H54 (cell line): ENCODE results near the gene AIF1.
"Not testable (repeated sequence)": the region's sequence is repeated elsewhere in the genome, so short reads cannot be mapped to it uniquely, and the experiment has no call there.

ENCODE experiments used
- DNase-seq: peaks from one replicate; pipeline ENCODE4 v3.0.0; 2011; ENCODE audit warnings: low spot score, mixed read lengths; ENCODE audit not compliant: insufficient read length
- FAIRE-seq: peaks from 3 replicates; lab custom pipeline; 2011; peaks lifted over from hg19 to GRCh38; lab: Jason Lieb, UNC
- POLR2A ChIP-seq: IDR thresholded peaks from 2 replicates; pipeline ENCODE4 v1.6.1; 2011; ENCODE audit warnings: low read depth, mild to moderate bottlenecking, low read length

Gene AIF1

DNA sequence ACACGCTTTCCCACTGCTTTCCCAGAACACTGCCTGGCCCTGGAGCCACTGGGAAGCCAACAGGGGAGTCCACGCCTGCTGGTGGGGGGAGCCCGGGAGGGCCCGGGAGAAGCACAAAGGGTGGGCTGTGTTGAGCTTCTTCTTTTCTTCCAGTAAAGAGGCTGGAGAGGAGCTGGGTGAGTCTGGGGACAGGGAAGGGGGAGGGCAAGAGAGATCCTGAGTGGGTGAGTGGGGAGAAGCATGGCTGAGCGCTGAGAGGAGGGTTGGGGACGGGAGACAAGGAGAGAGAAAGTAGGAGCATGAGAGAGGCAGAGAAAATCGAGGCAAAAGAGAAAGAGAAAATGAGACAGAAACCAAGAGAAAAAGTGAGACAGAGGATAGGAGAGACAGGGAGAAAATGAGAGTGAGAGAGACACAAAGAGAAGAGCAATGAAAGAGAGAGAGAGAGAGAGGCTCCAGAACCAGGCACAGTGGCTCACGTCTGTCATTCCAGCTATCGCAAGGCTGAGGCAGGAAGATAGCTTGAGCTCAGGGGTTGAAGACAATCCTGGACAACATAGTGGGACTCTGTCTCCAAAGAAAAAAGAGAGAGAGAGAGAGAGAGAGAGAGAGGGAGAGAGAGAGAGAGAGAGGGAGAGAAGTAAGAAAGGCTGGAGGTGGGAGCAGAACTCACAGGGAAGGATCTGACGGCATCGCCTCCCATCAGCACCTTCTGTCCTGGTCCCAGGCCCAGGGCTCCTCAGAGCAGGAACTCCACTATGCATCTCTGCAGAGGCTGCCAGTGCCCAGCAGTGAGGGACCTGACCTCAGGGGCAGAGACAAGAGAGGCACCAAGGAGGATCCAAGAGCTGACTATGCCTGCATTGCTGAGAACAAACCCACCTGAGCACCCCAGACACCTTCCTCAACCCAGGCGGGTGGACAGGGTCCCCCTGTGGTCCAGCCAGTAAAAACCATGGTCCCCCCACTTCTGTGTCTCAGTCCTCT is 26.9 kb upstream of the AIF1 start:
- TF ChIP-seq POLR2A = no peak
- no peak for DNase-seq
- no peak for FAIRE-seq

DNA sequence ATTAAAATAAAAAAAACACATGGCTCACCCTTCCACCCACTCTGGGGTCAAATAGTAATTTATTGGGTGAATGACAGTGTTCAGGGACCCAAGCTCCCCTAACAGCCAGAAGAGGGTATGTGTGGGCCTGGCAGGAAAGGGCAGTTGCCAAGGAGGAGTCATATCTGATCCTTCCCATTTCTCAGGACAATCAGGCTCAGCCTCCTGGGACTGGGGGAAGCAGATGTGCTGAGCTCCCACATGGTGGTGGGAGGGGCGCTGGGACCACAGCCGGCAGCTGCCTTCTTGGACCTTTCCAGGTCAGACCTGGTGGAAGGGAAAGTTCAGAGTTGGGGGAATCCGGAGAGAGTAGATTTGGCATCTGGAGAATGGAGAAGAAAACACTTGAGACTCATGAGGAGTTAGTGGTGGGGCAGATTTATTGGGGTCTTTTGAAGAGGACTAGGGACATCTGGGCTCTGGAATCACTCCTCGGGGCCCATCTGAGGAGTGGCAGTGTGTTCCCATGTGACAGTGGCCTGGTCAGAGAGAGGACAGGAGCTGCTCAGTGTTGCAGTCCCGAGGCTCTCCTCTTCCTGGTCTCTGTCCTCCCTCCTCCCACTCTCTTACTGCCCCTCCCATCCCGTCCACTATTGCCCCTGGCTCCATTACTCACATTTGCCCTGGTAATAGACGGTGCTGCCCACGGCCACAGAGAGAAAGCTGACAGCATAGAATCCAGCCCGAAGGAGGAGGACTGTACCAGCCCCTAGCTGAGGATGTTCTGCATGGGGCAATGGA is 26.0 kb upstream of the AIF1 start:
- DNase-seq = no peak
- no peak for TF ChIP-seq POLR2A
- no peak for FAIRE-seq

GRCh38 chr6:31590691-31591090 is 24.3 kb upstream of the AIF1 start:
- FAIRE-seq, DNase-seq: not testable (repeated sequence)

DNA sequence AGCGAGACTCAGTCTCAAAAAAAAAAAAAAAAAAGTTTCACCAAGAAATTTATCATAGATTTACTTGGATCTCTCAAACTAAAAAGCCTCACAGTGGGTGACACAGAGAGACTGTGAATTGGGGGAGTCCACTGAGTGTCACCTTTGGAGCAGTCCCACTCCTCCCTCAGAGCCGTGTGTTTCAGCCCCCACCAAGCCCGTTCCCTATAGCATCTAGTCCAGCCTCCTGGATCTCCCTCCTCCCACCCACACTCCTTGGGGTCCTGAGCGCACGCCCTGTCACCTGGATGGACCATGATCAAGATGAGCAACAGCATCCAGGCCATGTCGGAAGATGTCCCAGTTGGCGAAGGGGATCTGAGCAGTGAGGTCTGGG is 22.6 kb upstream of the AIF1 start:
- no peak for TF ChIP-seq POLR2A
- no peak for FAIRE-seq

GRCh38 chr6:31597006-31597405 is 18.0 kb upstream of the AIF1 start:
- DNase-seq (no peak), FAIRE-seq (no peak)
- TF ChIP-seq POLR2A = no peak

More for the DNA sequence above, 22.6 kb upstream of the AIF1 start:
- DNase-seq = no peak

DNA sequence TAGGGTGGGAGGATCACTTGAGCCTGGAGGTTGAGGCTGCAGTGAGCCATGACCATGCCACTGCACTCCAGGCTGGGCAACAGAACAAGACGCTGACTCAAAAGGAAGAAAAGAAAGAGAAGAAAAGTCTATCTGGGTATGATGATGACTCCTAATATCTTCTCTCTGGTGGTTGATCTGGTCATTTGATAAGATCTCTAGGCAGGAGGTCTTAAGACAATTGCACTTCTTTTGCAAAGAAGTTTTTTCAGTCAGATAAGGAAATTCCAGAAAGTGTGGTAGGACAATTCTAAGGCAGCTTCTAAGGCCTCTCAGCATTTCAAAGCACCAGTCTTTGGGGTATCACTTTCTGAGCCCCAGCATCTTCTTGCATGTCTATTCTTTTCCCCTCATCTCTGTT is 7.7 kb upstream of the AIF1 start:
- no peak for FAIRE-seq
- TF ChIP-seq POLR2A = no peak
- no peak for DNase-seq

- no peak for FAIRE-seq
Observed at GRCh38 chr6:31609519-31610406, 5.3 kb upstream of the AIF1 start.

DNA sequence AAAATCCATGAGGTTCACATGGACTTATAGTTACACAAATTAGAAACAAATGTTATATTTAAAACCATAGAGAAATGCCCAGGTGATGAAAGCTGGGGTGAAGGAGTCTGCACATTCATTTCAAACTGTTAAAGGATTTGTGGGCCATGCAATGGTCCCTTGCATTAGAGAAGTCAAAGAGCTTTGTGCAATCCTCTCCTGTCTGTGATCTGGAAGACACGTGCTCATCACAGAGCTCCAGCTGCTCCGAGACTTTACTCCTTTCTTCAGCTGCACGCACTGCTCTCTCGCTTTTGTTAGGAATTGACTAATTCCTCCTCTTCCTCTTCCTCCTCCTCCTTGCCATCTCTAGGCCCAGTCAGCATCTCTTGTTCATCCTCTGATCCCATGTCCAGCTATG is 4.1 kb upstream of the AIF1 start:
- no peak for TF ChIP-seq POLR2A
- DNase-seq = no peak
- FAIRE-seq = no peak

More at GRCh38 chr6:31609519-31610406, 5.3 kb upstream of the AIF1 start:
- no peak for DNase-seq
- TF ChIP-seq POLR2A = no peak

DNA sequence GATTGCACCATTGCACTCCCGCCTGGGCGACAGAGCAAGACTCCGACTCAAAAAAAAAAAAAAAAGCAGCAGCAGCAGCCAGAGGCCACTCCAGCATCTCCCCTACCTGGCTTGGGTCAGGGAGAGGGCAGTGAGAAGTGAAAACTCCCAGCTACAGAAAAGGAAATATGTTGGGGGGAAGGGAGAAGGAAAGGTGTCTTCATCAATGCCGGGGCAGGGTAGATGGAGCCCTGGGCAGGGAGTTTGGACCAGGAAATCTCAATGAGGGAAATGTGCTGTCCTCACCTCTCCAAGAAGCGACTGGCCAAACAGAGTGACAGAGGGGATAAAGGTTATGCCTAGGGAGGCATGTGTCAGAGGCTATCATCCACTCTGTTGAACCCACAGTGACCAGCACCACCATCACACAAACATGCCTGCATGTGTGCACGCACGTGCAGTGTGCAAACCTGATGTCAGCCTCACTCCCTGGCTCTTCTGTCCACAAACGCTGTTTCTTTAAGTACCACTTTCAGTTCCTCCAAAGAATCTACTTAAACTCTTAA is 887 bp upstream of the AIF1 start:
- TF ChIP-seq POLR2A = no peak
- no peak for DNase-seq
- FAIRE-seq = no peak

GRCh38 chr6:31615748-31616147 is 714 bp downstream of the AIF1 start:
- TF ChIP-seq POLR2A = no peak
- no peak for DNase-seq
- no peak for FAIRE-seq

GRCh38 chr6:31617010-31617409 is 2.0 kb downstream of the AIF1 start:
- DNase-seq (no peak), FAIRE-seq (no peak)
- TF ChIP-seq POLR2A = no peak

GRCh38 chr6:31619805-31620585 is 5.0 kb downstream of the AIF1 start:
- peak; percentile 84 for TF ChIP-seq POLR2A
- DNase-seq (peak; percentile 93), FAIRE-seq (peak; percentile 62)
